Measurements from ENCODE around the gene P4HA1.
A peak's percentile ranks its signal among the peaks of the same experiment; 100 is the strongest.

Gene P4HA1

DNA sequence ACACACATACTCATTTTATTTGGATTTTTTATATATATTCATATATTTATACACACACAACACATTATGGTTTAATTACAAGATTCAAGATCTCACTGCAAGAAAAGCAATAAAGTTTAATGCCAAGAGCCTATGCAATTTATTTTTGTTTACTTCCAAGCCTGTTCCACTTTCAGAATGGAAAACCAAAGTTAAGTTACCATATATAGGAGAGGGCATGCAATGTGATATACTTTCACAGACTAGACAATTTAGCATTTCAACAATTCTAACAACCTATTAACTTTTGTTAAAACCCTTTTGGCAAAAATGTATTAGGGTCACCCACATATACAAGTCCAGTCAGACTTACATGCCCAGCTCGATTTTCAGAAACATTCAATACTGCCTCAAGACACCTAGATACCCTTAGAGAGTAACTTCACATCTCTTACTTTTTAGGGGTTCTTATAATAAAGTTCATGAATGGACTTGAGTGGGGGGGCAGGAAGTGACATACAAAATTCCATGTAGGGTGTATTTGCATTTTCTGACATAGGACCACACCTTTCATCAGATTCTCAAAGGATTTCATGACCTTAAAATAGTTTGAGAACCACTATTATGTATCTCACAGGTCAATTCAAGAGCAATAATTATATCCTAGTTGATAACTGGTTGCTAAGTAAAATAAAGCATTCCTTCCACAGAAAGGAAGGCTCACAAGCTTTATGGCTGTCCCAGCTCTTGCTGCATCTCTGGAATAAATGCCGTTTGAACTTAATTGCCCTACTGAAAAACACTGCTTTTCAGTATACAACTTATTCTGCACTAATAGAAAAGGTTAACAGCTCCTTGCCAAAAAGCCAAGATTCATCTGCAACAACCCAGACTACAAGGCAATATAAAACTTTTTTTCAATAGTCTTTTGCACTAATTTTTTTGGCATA lies 2.5 kb downstream of the P4HA1 start:
- peak; percentile 21 for DNase-seq

DNA sequence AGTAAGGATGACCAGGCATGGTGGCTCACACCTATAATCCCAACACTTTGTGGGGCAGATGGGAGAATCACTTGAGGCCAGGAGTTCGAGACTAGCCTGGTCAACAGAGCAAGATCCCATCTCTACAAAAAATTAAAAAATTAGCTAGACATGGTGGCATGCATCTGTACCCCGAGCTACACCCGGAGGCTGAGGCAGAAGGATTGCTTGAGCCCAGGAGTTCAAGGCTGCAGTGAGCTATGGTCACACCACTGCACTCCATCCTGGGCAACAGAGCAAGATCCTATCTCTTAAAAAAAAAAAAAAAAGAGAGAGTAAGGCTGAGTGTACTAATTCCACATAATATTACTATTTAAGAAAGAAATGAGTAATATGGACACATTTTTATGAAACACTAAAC lies 3.8 kb downstream of the P4HA1 start:
- DNase-seq, result no peak

DNA sequence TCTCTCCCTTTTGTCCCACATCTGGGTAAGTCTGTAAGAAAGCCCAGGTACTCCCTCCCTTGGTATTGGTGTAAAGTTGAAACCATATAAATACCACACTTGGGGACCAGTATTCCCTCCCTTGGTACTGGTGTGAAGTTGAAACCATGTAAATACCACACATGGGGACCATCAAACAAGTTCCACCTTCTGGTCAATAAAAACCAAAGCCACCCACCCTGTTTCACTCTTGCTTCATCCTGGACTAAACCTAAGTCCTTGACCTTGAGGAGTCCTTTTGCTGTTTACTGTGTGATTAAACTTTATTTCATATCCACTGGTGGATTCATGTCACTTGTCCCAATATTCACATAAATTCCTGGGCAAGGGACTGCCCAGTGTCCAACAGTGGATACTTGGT lies 8.4 kb downstream of the P4HA1 start:
- DNase-seq, result no peak

DNA sequence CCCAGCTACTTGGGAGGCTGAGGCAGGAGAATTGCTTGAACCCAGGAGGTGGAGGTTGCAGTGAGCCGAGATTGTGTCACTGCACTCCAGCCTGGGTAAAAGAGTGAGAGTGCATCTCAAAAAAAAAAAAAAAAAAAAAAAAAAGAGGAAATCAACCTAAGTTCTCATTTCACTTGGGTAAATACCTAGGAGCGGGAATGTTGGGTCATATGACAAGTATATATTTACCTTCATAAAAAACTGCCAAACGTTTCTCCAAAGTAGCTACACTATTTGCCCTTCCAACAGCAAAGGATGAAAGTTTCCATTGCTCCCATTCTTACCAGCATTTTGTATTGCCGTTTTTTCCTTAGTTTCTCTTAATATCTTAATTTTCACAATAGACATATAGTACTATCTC lies 9.8 kb downstream of the P4HA1 start:
- no peak for DNase-seq

DNA sequence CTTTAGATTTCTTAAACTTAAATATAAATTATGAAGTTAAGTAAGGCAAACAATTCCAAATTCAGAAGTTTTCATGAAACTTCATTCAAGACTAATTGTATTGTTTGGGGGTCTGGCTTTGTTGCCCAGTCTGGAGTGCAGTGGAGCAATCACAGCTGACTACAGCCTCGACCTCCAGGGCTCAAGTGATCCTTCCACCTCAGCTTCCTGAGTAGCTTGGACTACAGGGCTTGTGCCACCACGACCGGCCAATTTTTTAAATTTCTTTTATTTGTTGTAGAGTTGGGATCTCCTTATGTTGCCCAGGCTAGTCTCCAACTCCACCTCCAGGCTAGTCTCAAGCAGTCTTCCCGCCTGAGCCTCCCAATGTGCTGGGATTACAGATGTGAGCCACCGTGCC lies 12.5 kb downstream of the P4HA1 start:
- no peak for DNase-seq

DNA sequence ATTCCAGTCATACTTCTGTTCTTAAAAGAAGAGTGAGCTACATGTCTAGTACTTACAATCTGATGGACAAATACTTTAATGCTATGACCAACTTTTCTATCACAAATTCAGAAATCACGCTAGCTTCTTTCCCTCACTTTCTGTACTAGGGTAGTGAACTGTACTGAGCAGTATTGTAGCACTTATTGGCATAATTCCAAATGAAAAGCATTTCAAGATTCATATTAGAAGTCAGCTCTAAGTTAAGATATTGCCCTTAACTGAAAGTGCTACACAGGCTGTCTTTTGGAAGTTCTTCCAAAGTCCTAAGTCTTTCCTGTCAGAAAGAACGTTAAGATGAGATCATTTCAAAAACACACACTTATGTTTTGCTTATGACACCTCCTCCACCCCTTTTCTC lies 13.4 kb downstream of the P4HA1 start:
- peak; percentile 9 for DNase-seq

DNA sequence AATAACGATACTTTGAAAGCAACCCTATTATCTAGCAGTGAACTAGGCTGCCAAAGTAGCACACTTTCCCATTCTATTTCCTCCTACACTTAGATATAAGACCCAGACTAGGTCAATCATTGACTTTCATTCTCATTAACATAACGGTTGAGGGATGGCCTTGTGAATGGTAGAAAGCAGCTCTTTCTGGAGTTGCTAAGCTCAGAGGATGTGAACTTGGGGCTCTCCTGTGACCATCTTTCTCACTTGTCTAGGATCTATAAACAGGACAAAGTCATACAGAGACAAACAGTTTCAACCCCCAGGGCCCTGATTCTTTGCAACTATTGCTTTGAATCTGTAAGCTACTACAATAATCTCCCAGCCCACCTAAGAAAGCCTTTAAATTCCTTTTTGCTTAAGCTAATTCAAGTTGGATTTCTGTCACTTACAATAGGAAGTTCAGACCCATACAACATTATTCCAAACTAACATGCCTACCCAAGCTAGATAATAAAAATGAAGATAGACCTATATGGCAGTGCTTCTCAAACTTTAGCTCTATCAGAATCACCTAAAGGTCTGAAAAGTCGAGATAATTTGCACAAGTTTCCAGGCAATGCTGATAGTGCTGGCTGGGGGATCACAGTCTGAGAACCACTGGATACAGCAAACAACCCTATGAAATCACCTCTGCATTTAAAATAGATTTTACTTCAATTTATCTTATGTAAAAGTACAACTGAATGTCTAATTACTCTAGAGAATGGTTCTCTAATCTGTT lies 16.7 kb downstream of the P4HA1 start:
- DNase-seq, result no peak

DNA sequence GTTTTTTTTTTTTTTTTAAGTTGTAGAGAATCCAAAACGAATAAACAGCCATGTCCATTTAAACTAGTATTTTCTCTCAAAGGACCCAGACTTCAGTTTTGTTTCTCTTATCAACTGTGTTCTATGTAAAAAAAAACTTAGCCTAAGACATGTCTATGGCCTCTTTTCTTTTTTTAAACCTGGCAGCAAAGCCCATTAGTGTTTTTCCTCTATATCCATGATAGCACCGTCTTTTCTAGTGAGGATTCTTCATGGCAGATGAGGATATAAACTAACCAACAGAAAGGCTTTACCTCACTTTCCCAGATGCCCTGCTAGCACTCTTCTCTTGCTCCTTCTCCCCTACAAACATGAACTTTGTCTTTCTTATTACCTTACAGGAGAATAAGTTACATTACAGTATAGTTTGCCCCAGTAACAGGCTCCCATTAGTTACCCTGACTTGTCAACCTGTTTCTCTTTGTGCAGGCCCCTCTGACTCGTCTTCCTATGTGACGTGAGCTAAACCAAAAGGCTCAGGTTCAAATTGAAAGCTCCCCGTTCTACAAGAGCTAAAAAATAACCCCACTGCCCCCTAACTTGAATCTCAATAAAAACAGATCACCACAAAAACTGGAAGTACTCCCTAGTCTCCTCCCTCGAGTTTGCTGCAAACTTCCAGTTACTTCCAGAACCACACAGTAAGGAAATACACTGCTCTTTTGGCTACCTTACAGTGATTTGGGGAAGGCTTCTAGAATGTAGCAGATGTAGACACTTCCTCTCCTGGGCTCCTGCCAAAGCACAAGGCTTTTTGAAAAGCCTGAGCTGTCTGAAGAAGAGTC lies 20.1 kb downstream of the P4HA1 start:
- peak; percentile 73 for DNase-seq

DNA sequence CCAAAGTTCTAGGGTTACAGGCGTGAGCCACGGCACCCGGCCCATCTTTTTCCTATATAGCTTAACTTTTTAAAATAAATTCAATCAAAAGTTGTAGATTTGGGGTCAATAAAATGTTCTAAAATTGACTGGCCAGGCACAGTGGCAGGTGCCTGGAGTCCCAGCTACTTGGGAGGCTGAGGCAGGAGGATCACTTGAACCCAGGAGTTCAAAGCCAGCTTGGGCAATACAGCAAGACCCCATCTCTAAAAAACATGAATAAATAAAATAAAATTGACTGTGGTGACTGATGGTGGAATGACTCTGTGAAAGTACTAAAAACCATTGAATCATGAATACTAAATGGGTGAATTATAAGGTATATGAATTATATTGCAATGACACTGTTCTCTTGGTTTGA lies 20.8 kb downstream of the P4HA1 start:
- DNase-seq, result no peak

DNA sequence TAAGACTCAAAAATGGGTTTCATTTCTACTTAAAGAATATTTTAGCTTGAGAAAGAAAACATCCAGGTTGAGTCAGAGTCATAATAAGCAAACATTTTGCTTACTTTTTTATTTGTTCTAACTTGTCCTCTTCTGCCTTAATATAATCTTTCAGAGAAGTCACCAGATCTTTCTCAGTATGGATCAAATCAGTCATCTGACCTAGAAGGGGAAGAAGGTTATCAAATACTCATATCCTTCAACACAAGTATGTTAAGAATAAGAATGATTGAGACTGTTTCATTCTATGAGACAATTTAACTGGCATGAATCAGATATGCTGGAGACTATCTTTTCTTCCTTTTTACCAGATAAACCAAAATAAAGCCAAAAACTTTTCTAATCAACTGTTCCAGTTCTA lies 23.0 kb downstream of the P4HA1 start:
- no peak for DNase-seq

DNA sequence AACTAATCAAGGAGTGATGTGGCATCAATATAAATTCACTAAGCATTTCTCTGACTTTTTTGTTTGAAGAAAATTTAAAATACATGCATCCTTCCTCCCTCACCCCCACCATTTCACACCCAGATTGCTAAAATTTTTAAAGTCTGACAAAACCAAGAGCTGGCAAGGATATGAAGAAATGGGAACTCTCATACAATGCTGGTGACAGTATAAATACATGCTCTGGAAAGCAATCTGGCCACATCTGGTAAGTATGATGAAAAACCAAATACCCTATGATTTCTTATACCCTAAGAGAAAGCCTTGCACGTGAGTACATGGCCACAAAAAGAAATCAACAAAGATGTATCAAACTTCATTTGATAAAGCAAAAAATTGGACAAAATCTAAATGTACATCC lies 31.2 kb downstream of the P4HA1 start:
- peak; percentile 3 for DNase-seq

DNA sequence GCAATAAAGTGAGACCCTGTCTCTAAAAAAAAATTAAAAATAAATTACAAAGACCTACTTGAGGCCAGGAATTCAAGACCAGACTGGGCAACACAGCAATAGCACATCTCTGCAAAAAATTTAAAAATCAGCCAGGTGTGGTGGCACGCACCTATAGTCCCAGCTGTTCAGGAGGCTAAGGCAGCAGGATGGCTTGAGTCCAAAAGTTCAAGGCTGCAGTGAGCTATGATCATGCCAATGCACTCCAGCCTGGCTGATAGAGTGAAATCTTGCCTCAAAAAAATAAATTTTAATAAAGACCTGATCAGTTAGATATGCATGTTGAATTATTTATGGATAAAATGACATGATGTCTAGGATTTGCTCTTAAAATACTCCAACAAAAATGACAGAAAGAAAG lies 34.9 kb downstream of the P4HA1 start:
- no peak for DNase-seq

DNA sequence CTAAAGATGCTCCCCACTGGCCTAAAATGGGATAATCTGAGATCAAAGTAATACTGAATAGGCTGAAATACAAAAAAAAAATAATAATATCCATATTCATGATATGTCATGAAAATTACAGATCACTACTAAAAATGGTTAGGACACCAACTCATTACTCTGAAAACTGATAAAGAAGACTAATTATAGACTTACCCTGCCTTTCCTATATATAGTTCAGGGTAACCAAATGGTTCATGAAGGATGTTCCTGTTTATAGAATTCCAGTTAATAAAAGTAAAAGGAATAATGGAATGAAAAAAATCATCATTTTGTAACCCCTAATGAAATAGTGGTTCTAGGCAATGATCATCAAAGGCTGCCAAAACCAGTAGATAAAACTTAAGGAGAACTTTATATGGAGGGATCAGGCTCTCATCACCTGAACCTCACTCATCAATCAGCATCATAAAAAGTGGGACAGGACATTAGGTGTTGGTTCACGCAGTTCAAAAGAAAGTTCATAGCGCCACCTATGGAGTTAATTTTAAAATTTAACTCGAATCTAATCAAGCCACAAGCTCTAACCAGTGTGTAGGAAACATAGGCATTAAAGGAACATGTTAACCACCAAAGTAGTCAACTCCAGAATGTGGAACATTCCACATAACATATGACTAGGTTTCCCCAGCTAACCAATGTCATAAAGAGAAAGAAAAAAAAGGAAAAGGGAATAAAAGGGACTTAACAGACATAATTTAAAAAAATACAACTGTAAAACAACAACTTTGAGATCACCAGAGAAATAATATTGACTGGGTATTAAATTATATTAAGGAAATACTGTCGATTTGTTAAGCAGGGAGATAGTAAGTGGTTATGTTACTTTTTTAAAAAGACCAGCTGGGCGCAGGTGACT lies 35.7 kb downstream of the P4HA1 start:
- DNase-seq, result peak; percentile 27

DNA sequence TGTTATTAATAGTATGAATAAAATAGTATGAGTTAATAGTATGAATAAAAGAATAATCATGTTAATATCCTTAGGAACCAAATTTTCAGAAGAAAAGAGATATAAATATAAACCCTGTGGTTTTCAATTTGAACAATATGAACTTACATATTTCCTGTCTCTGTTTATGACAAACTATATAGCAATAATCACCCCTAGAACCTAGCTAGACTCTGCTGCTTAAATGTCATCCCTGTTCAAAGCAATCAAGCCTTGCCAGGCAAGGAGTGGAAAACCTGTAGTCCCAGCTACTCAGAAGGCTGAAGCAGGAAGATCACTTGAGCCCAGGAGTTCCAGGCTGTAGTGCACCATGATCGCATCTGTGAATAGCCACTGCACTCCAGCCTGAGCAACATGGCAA lies 36.5 kb downstream of the P4HA1 start:
- DNase-seq, result no peak

DNA sequence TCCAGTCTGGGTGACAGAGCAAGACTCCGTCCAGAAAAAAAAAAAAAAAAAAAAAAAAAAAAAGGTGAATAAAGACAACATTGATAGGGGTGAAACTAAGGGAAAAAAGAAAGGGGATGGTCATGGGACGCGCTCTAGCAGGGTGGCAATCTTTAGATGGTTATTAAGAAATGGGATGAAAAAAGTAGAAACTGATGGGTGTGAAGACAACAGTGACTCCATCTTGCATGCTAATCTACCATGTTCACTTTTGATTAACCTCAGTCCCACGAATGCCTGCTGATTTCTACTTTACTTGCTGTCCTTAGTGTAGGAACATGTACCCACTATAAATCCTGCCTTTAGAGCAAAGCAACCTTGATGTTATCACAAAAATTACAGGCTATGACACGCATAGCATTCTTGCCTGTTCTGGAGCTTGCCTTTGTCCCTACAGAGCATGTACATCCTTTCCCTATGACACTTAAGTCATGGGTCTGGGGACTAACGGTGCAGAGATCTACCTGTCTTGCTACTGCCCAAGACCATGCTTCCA lies 38.5 kb downstream of the P4HA1 start:
- DNase-seq, result no peak

DNA sequence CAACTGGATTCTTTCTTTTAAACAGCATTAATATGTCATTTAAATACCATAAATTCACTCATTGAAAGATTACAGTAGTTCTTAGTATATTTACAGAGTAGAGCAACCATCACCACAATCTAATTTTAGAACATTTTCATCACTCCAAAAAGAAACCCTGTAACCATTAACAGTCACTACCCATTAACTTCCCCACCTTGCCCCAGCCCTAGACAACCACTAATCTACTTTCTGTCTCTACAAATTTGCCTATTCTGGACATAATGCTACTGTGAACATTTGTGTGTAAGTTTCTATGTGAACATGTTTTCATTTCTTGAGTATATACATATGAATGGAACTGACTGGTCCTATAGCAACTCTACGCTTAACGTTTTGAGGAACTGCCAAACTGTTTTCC lies 42.4 kb downstream of the P4HA1 start:
- no peak for DNase-seq

DNA sequence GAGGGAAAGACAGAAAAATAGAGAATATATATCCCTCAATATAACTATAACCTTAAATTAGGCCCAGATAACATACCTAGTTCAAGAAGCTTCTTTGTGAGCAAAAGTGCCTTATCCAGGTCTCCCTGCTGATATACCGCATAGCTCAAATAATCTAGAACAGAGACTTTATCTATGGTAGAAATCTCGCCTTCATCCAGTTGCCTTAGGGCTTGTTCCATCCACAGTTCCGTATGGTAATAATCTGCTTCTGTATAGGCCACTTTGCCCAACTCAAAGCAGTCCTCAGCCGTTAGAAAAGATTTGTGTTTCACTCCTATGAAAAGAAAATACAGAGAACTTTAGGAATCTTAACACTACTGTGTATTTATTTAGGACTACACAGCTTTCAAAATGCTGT lies 43.4 kb downstream of the P4HA1 start:
- DNase-seq, result no peak

DNA sequence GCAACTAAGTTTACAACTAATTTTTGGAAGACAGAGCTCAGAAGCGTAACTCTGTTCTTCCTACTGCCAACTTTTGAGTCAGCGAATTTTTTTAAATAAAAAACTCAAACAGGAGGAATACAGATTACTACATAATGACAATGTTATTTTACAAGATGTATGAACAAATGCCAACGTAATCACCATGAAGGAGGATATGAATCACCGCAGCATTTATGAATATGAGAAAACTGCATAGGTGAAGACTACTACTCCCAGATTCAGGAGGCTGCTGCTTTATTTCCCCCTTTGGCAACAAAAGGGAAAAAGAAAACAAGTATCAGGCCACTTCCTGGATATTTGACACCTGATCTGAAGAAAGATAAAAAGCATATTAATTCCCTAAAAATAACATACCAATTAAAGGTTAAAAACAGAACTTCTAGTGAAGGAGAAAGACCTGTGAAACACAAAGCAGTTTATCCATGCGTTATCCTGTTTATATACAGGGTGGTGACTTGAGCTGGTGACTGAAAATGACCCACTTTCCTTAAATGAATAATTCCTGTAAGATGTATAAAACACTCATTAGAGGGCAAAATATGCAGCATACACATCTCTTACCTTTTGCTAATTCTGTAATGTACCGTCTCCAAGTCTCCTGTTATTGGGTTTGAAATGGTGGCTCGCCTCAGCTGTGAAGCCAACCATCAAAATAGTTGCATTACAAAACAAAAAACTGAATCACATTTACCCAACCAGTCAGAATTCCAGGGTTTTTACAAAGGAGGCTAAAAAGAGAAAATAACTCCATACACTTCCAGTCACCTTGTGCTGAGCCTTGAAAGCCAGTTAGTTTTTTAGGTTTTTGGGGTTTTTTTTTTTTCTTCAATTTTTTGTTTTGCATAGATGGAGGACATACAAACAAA lies 52.0 kb downstream of the P4HA1 start:
- DNase-seq, result peak; percentile 85

DNA sequence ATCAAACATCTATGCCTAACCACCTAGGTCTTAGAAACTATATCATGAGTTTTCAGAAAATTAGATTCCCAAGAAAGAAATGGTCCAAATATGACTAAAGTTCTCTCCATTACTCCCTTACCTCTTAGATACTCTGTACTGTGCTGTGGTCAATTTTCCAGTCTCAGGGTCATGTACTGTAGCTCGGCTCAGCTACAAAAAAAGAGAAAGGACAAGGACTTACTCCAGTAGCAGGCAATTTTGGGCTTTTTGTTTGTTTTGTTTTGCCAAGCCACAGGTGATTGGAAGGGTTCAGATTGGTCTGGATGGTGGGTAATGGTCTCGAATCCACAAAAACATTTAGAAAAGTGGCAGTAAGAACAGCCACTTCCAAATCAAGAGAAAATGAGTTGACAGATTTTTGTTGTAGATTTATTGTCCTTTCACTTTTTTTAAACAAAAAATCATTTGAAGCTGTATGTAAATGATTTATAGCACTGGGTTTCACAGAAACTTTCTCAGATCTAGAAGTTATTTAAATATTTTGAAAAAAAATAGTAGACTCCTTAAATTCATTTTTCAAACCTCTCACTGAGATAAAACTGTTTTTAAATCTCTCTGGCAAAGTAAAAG lies 52.8 kb downstream of the P4HA1 start:
- no peak for DNase-seq

DNA sequence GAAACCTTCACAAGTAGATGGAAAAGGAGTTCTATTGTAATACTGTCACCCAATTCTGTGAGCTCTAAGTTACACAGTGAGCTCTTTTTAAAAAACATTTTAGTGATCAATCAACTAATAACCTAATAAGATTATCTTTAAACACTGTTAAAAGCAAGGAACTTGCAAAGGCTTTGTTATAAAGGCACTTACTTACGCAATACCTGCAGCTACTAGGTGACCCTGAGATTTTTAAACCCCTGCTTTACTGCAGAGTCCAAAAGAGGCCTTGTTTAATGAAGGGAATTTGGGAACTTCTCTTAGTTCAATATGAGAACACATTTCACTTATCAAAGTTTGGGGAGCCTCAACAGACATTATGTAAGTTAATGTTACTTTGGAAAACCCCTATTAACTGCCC lies 53.3 kb downstream of the P4HA1 start:
- DNase-seq, result no peak
